Activated CD8-positive, alpha-beta memory T cell treated with anti-CD3 and anti-CD28 coated beads, Interleukin-2, amount 50 U/mL, for 1 hour (primary cell): ENCODE results near the gene TBX2.
"Not testable (repeated sequence)": the region's sequence is repeated elsewhere in the genome, so short reads cannot be mapped to it uniquely, and the experiment has no call there.

Experiments used
- DNase-seq: peaks from one replicate; pipeline ENCODE4 v3.0.0-alpha.2; 2020; ENCODE audit errors: extremely low read depth

Gene TBX2

GRCh38 chr17:61413661-61414126 lies 14.1 kb downstream of the TBX2 start:
- no peak for DNase-seq

- DNase-seq = no peak
Observed at GRCh38 chr17:61414141-61414935, 14.7 kb downstream of the TBX2 start.

GRCh38 chr17:61414936-61415251 lies 15.3 kb downstream of the TBX2 start:
- no peak for DNase-seq

GRCh38 chr17:61415374-61416210 lies 15.9 kb downstream of the TBX2 start:
- DNase-seq = no peak

GRCh38 chr17:61416211-61416539 lies 16.5 kb downstream of the TBX2 start:
- DNase-seq = no peak

- DNase-seq = no peak
Observed at GRCh38 chr17:61416540-61417363, 17.1 kb downstream of the TBX2 start.

- DNase-seq = no peak
Observed at GRCh38 chr17:61418449-61418848, 18.8 kb downstream of the TBX2 start.

- no peak for DNase-seq
Observed at GRCh38 chr17:61419496-61420046, 19.9 kb downstream of the TBX2 start.

- DNase-seq = no peak
Observed at GRCh38 chr17:61420052-61420451, 20.4 kb downstream of the TBX2 start.

- DNase-seq = no peak
Observed at GRCh38 chr17:61420745-61421398, 21.2 kb downstream of the TBX2 start.

GRCh38 chr17:61421460-61421859 lies 21.8 kb downstream of the TBX2 start:
- DNase-seq = no peak

- no peak for DNase-seq
Observed at GRCh38 chr17:61422116-61422799, 22.6 kb downstream of the TBX2 start.

GRCh38 chr17:61422869-61423268 lies 23.2 kb downstream of the TBX2 start:
- DNase-seq = no peak

- no peak for DNase-seq
Observed at GRCh38 chr17:61423967-61424649, 24.5 kb downstream of the TBX2 start.

GRCh38 chr17:61425682-61426481 lies 26.2 kb downstream of the TBX2 start:
- DNase-seq = no peak

GRCh38 chr17:61426482-61427304 lies 27.1 kb downstream of the TBX2 start:
- no peak for DNase-seq

GRCh38 chr17:61427567-61427966 lies 27.9 kb downstream of the TBX2 start:
- DNase-seq = no peak

- DNase-seq = no peak
Observed at GRCh38 chr17:61429274-61429673, 29.6 kb downstream of the TBX2 start.

- DNase-seq = not testable (repeated sequence)
Observed at GRCh38 chr17:61429831-61430230, 30.2 kb downstream of the TBX2 start.
